Measurements from ENCODE around the gene ADAMTS3.
"Not testable (repeated sequence)": the region's sequence is repeated elsewhere in the genome, so short reads cannot be mapped to it uniquely, and the experiment has no call there.

Gene ADAMTS3

GRCh38 chr4:72546456-72546855 lies 22.6 kb downstream of the ADAMTS3 start:
- H3K4me3 ChIP-seq (ENCODE audit: low read length): no peak overlapping the region
- no peaks in the 10 kb centered on the region for H3K9me3 ChIP-seq (ENCODE audit: insufficient read depth, low read depth, low read length)
- 100% methylated on average over 1 of the region's 1 CpG for WGBS
- H3K36me3 ChIP-seq (ENCODE audit: insufficient read depth, low read length): no peaks in the 10 kb centered on the region
- H3K27ac ChIP-seq (ENCODE audit: low read depth, low read length): no peak overlapping the region
- H3K27me3 ChIP-seq (ENCODE audit: insufficient read depth, low read length): no peaks in the 10 kb centered on the region
- H3K9ac ChIP-seq (ENCODE audit: low read depth, low read length): no peak overlapping the region
- no peaks in the 10 kb centered on the region for H3K4me1 ChIP-seq (ENCODE audit: insufficient read depth, low read length)

- 87% methylated on average over 1 of the region's 1 CpG for WGBS
- not testable (repeated sequence) for H3K27me3 ChIP-seq (ENCODE audit: insufficient read depth, low read length); H3K4me1 ChIP-seq (ENCODE audit: insufficient read depth, low read length); H3K4me3 ChIP-seq (ENCODE audit: low read length); H3K9ac ChIP-seq (ENCODE audit: low read depth, low read length); H3K36me3 ChIP-seq (ENCODE audit: insufficient read depth, low read length); H3K27ac ChIP-seq (ENCODE audit: low read depth, low read length); H3K9me3 ChIP-seq (ENCODE audit: insufficient read depth, low read depth, low read length)
These were observed 28.3 kb downstream of the ADAMTS3 start for GRCh38 chr4:72540694-72541093.

DNA sequence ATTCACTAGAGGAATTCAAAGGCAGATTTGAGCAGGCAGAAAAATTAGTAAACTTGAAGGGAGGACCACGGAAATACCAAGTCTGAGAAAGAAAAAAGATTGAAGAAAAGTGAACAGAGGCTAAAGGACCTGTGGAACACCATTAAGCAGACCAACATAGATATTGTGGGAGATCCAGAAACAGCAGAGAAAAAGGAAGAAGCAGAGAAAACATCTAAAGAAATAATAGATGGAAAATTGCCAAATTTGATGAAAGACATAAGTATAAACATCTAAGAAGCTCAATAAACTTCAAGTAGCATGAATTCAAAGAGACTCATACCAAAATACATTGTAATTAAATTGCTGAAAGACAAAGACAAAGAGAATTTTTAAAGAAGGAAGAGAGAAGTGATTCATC lies 31.0 kb downstream of the ADAMTS3 start:
- H3K9me3 ChIP-seq (ENCODE audit: insufficient read depth, low read depth, low read length): 0 out of 2 replicates have a peak, but pooled peaks cover 4% of the 10 kb centered on the region
- H3K4me3 ChIP-seq (ENCODE audit: low read length): no peak overlapping the region
- no peak overlapping the region for H3K27ac ChIP-seq (ENCODE audit: low read depth, low read length)
- H3K36me3 ChIP-seq (ENCODE audit: insufficient read depth, low read length): no peaks in the 10 kb centered on the region
- H3K4me1 ChIP-seq (ENCODE audit: insufficient read depth, low read length): no peaks in the 10 kb centered on the region
- no peaks in the 10 kb centered on the region for H3K27me3 ChIP-seq (ENCODE audit: insufficient read depth, low read length)
- WGBS: 94% methylated on average over 1 of the region's 1 CpG
- H3K9ac ChIP-seq (ENCODE audit: low read depth, low read length): no peak overlapping the region

- Histone ChIP-seq H3K9me3 (ENCODE audit: insufficient read depth, low read depth, low read length) (0 out of 2 replicates have a peak, but pooled peaks cover 4% of the 10 kb centered on the region), H3K36me3 (ENCODE audit: insufficient read depth, low read length) (no peaks in the 10 kb centered on the region), H3K4me1 (ENCODE audit: insufficient read depth, low read length) (no peaks in the 10 kb centered on the region), H3K9ac (ENCODE audit: low read depth, low read length) (no peak overlapping the region), H3K27ac (ENCODE audit: low read depth, low read length) (no peak overlapping the region), H3K27me3 (ENCODE audit: insufficient read depth, low read length) (no peaks in the 10 kb centered on the region), H3K4me3 (ENCODE audit: low read length) (no peak overlapping the region)
- 95% methylated on average over 1 of the region's 1 CpG for WGBS
These were observed 32.6 kb downstream of the ADAMTS3 start for GRCh38 chr4:72536443-72536842.

GRCh38 chr4:72531768-72532290 lies 37.2 kb downstream of the ADAMTS3 start:
- no peaks in the 10 kb centered on the region for H3K36me3 ChIP-seq (ENCODE audit: insufficient read depth, low read length)

GRCh38 chr4:72531322-72531721 lies 37.7 kb downstream of the ADAMTS3 start:
- H3K9me3 ChIP-seq (ENCODE audit: insufficient read depth, low read depth, low read length): no peaks in the 10 kb centered on the region
- 98% methylated on average over 3 of the region's 3 CpGs for WGBS

More at GRCh38 chr4:72531768-72532290, 37.2 kb downstream of the ADAMTS3 start:
- H3K4me3 ChIP-seq (ENCODE audit: low read length): no peak overlapping the region
- H3K27me3 ChIP-seq (ENCODE audit: insufficient read depth, low read length): no peaks in the 10 kb centered on the region
- no peaks in the 10 kb centered on the region for H3K4me1 ChIP-seq (ENCODE audit: insufficient read depth, low read length)
- no peak overlapping the region for H3K9ac ChIP-seq (ENCODE audit: low read depth, low read length)
- H3K9me3 ChIP-seq (ENCODE audit: insufficient read depth, low read depth, low read length): no peaks in the 10 kb centered on the region
- no peak overlapping the region for H3K27ac ChIP-seq (ENCODE audit: low read depth, low read length)
- 97% methylated on average over 1 of the region's 1 CpG for WGBS

DNA sequence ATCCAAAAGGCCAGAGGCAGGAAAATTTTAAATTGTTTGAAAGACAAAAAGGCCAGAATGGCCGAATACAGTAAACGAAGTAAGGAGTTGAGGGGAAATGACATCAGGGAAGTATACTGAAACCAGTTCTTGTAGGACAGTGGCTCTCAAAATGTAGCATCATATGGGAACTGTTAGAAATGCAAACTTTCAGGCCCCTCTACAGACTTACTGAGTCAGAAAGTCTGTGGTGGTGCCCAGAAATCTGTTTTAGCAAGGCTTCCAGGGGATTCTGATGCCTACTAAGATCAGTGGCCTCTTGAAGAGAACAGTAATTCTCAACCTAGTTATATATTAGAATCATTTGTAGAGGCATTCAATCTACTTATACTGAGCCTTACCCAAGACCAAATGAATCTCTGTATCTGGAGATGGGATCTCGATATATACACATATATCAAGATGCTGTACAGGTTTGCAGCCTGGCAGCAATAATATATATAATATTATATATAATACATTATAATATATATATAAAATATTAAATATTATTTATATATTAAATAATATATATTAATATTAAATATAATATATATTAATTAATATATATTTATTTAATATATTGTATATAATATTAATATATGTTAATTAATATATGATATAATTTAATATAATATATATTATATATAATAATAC lies 39.7 kb downstream of the ADAMTS3 start:
- Histone ChIP-seq H3K9me3 (ENCODE audit: insufficient read depth, low read depth, low read length) (no peaks in the 10 kb centered on the region), H3K27ac (ENCODE audit: low read depth, low read length) (no peak overlapping the region), H3K27me3 (ENCODE audit: insufficient read depth, low read length) (no peaks in the 10 kb centered on the region), H3K9ac (ENCODE audit: low read depth, low read length) (no peak overlapping the region), H3K36me3 (ENCODE audit: insufficient read depth, low read length) (no peaks in the 10 kb centered on the region), H3K4me1 (ENCODE audit: insufficient read depth, low read length) (no peaks in the 10 kb centered on the region), H3K4me3 (ENCODE audit: low read length) (no peak overlapping the region)
- WGBS: 96% methylated on average over 2 of the region's 3 CpGs

More at GRCh38 chr4:72531322-72531721, 37.7 kb downstream of the ADAMTS3 start:
- H3K9ac ChIP-seq (ENCODE audit: low read depth, low read length): no peak overlapping the region
- no peak overlapping the region for H3K4me3 ChIP-seq (ENCODE audit: low read length)
- no peaks in the 10 kb centered on the region for H3K4me1 ChIP-seq (ENCODE audit: insufficient read depth, low read length)
- no peaks in the 10 kb centered on the region for H3K27me3 ChIP-seq (ENCODE audit: insufficient read depth, low read length)
- H3K27ac ChIP-seq (ENCODE audit: low read depth, low read length): no peak overlapping the region
- no peaks in the 10 kb centered on the region for H3K36me3 ChIP-seq (ENCODE audit: insufficient read depth, low read length)

DNA sequence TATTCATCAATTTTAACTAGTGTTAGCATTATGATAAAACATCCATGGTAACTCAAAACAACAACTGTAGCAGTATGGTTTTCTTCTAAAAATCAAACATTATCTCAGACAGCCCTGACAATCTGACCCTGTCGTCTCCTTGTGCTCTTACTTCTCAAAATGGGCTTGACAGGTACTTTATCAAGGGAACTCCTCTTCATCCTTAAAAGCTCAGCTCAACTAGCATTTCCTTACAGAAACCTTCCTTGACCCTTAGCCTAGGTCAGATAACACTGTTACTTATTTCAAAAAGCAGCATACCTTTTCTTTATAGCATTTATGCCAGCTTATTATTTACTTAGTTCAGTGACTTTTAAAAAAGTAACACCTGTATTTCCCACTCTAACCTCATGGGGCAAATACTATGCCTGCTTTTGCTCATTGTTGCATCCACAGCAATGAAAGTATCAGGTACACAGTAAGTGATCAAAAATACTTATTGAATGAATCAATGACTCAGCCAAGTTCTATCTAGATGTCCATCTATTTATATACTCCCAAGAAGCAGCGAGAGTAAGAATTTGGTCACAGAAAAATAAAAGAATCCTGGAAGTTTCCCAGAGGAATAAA lies 41.9 kb downstream of the ADAMTS3 start:
- Histone ChIP-seq H3K9me3 (ENCODE audit: insufficient read depth, low read depth, low read length) (no peaks in the 10 kb centered on the region), H3K27me3 (ENCODE audit: insufficient read depth, low read length) (no peaks in the 10 kb centered on the region), H3K36me3 (ENCODE audit: insufficient read depth, low read length) (no peaks in the 10 kb centered on the region), H3K4me1 (ENCODE audit: insufficient read depth, low read length) (no peaks in the 10 kb centered on the region), H3K9ac (ENCODE audit: low read depth, low read length) (no peak overlapping the region), H3K4me3 (ENCODE audit: low read length) (no peak overlapping the region), H3K27ac (ENCODE audit: low read depth, low read length) (no peak overlapping the region)
- WGBS: 96% methylated on average over 2 of the region's 2 CpGs

GRCh38 chr4:72525938-72526337 lies 43.1 kb downstream of the ADAMTS3 start:
- H3K4me3 ChIP-seq (ENCODE audit: low read length): no peak overlapping the region
- no peak overlapping the region for H3K9ac ChIP-seq (ENCODE audit: low read depth, low read length)
- 93% methylated on average over 2 of the region's 2 CpGs for WGBS

GRCh38 chr4:72522440-72522839 lies 46.6 kb downstream of the ADAMTS3 start:
- no peak overlapping the region for H3K4me3 ChIP-seq (ENCODE audit: low read length)
- no peak overlapping the region for H3K9ac ChIP-seq (ENCODE audit: low read depth, low read length)
- no peaks in the 10 kb centered on the region for H3K4me1 ChIP-seq (ENCODE audit: insufficient read depth, low read length)
- H3K36me3 ChIP-seq (ENCODE audit: insufficient read depth, low read length): no peaks in the 10 kb centered on the region
- peaks cover 16% of the 10 kb centered on the region for H3K9me3 ChIP-seq (ENCODE audit: insufficient read depth, low read depth, low read length)
- H3K27me3 ChIP-seq (ENCODE audit: insufficient read depth, low read length): no peaks in the 10 kb centered on the region
- no peak overlapping the region for H3K27ac ChIP-seq (ENCODE audit: low read depth, low read length)
- over 99% methylated on average over 3 of the region's 3 CpGs for WGBS

More at GRCh38 chr4:72525938-72526337, 43.1 kb downstream of the ADAMTS3 start:
- H3K27ac ChIP-seq (ENCODE audit: low read depth, low read length): no peak overlapping the region
- no peaks in the 10 kb centered on the region for H3K4me1 ChIP-seq (ENCODE audit: insufficient read depth, low read length)
- H3K27me3 ChIP-seq (ENCODE audit: insufficient read depth, low read length): no peaks in the 10 kb centered on the region
- H3K36me3 ChIP-seq (ENCODE audit: insufficient read depth, low read length): no peaks in the 10 kb centered on the region
- peaks cover 12% of the 10 kb centered on the region for H3K9me3 ChIP-seq (ENCODE audit: insufficient read depth, low read depth, low read length)

GRCh38 chr4:72513227-72513626 lies 55.8 kb downstream of the ADAMTS3 start:
- no peaks in the 10 kb centered on the region for H3K9me3 ChIP-seq (ENCODE audit: insufficient read depth, low read depth, low read length)
- no peaks in the 10 kb centered on the region for H3K36me3 ChIP-seq (ENCODE audit: insufficient read depth, low read length)
- H3K4me1 ChIP-seq (ENCODE audit: insufficient read depth, low read length): no peaks in the 10 kb centered on the region
- H3K9ac ChIP-seq (ENCODE audit: low read depth, low read length): no peak overlapping the region
- 90% methylated on average over 2 of the region's 2 CpGs for WGBS
- H3K27ac ChIP-seq (ENCODE audit: low read depth, low read length): no peak overlapping the region
- H3K27me3 ChIP-seq (ENCODE audit: insufficient read depth, low read length): no peaks in the 10 kb centered on the region
- H3K4me3 ChIP-seq (ENCODE audit: low read length): no peak overlapping the region
